GM21447 (cell line): ENCODE measurements around the gene RXFP3.
"Not testable (repeated sequence)": the region's sequence is repeated elsewhere in the genome, so short reads cannot be mapped to it uniquely, and the experiment has no call there.

ENCODE experiments used
- ATAC-seq: cut with Tn5 transposase; IDR thresholded peaks from one replicate; pipeline ENCODE4 v1.9.1; 2021; ENCODE audit not compliant: unreplicated experiment

RXFP3 gene

GRCh38 chr5:33936381-33937016, at the start of gene RXFP3:
Gene RXFP3, plus strand, starts transcription at chr5:33936386. Its CDS starts 355 bp downstream, at chr5:33936741.
- ATAC-seq: no peak

- no peak for ATAC-seq
Observed at GRCh38 chr5:33887268-33887667, 48.9 kb upstream of the RXFP3 start.

GRCh38 chr5:33888587-33888986, 47.6 kb upstream of the RXFP3 start:
- no peak for ATAC-seq

GRCh38 chr5:33890131-33891032, 45.8 kb upstream of the RXFP3 start:
- ATAC-seq: no peak

- ATAC-seq: no peak
Observed at GRCh38 chr5:33891446-33891787, 44.8 kb upstream of the RXFP3 start.

- no peak for ATAC-seq
Observed at GRCh38 chr5:33891788-33892619, 44.2 kb upstream of the RXFP3 start, which contains the start of gene ADAMTS12. Gene ADAMTS12, minus strand, starts transcription at chr5:33891990. Its CDS starts 134 bp downstream, at chr5:33891856.

GRCh38 chr5:33892620-33893137, 43.5 kb upstream of the RXFP3 start:
- ATAC-seq: no peak

GRCh38 chr5:33894566-33894965, 41.6 kb upstream of the RXFP3 start:
- no peak for ATAC-seq

GRCh38 chr5:33901156-33901555, 35.0 kb upstream of the RXFP3 start:
- ATAC-seq: no peak

GRCh38 chr5:33903118-33903517, 33.1 kb upstream of the RXFP3 start:
- ATAC-seq: no peak

GRCh38 chr5:33905381-33905780, 30.8 kb upstream of the RXFP3 start:
- no peak for ATAC-seq

- not testable (repeated sequence) for ATAC-seq
Observed at GRCh38 chr5:33906248-33906647, 29.9 kb upstream of the RXFP3 start.

- not testable (repeated sequence) for ATAC-seq
Observed at GRCh38 chr5:33914844-33915243, 21.3 kb upstream of the RXFP3 start.

- ATAC-seq: no peak
Observed at GRCh38 chr5:33921002-33921401, 15.2 kb upstream of the RXFP3 start.

- no peak for ATAC-seq
Observed at GRCh38 chr5:33925278-33925677, 10.9 kb upstream of the RXFP3 start.

- ATAC-seq: no peak
Observed at GRCh38 chr5:33927685-33928084, 8.5 kb upstream of the RXFP3 start.

- ATAC-seq: no peak
Observed at GRCh38 chr5:33928283-33928682, 7.9 kb upstream of the RXFP3 start.

GRCh38 chr5:33929925-33930690, 6.1 kb upstream of the RXFP3 start:
- ATAC-seq: no peak

- ATAC-seq: no peak
Observed at GRCh38 chr5:33931136-33931535, 5.0 kb upstream of the RXFP3 start.

GRCh38 chr5:33933723-33934169, 2.4 kb upstream of the RXFP3 start:
- peak; percentile 86 for ATAC-seq
